GM12872 (cell line): Measurements from ENCODE around the gene CCDC97.
A peak's percentile ranks its signal among the peaks of the same experiment; 100 is the strongest.

Source experiments
- CTCF ChIP-seq: IDR thresholded peaks from 3 replicates; pipeline ENCODE4 v1.5.1; 2011; ENCODE audit warnings: low read depth, mild to moderate bottlenecking, low read length, moderate library complexity; ENCODE audit not compliant: insufficient read depth

CCDC97 gene

GRCh38 chr19:41318696-41319499 is 8.9 kb downstream of the CCDC97 start:
- TF ChIP-seq CTCF: no peak

- no peak for TF ChIP-seq CTCF
Measured at GRCh38 chr19:41319500-41320184, 9.7 kb downstream of the CCDC97 start.

- TF ChIP-seq CTCF: no peak
Measured at GRCh38 chr19:41320185-41320518, 10.2 kb downstream of the CCDC97 start.

- TF ChIP-seq CTCF: no peak
Measured at GRCh38 chr19:41320568-41320967, 10.6 kb downstream of the CCDC97 start.

- TF ChIP-seq CTCF: no peak
Measured at GRCh38 chr19:41321204-41321599, 11.2 kb downstream of the CCDC97 start.

- TF ChIP-seq CTCF: peak; percentile 72
Measured at GRCh38 chr19:41321600-41322270, 11.8 kb downstream of the CCDC97 start.

- no peak for TF ChIP-seq CTCF
Measured at GRCh38 chr19:41322451-41322850, 12.5 kb downstream of the CCDC97 start.
